ENCODE data around the gene SORBS1. TPM values are rescaled to one million over a fixed set of nuclear protein-coding genes. Genes with fewer than 3 reads are reported as not detected.

SORBS1 gene
- total RNA-seq, 1 donor from 2014 or later: 896 TPM

DNA sequence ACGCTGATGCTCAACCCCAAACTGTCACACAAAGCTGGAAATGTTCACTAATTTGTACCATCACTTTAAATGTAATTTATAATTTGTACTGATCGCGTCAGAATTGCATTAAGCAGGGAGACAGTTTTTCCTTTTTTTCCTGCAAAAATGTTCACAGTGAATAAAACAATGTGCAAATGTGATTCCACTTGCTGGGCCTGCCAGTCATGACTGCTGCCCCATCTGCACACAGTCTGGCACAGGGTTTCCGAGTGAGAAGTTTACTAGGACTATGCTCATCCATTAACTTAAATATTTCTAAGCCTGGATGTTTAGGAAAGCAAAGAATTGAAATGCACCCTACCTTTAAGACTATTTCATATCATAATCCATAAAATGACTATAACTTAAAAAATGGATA lies 99.6 kb downstream of the SORBS1 start:
- TF ChIP-seq CTCF (IDR thresholded peaks at IDR 0.05; ENCODE audit: borderline replicate concordance): no peak
- no peaks in the 10 kb centered on the region for H3K9me3 ChIP-seq (replicated peaks)
- H3K36me3 ChIP-seq: no peaks in the 10 kb centered on the region
- H3K27me3 ChIP-seq (ENCODE audit: low read depth): no peaks in the 10 kb centered on the region
- peaks cover 92% of the 10 kb centered on the region for H3K4me1 ChIP-seq
- intact Hi-C loops (cut with micrococcal nuclease): no loop called here
- H3K4me3 ChIP-seq: no peak overlapping the region
- no peak for DNase-seq
- peak overlapping the region; percentile 92 for H3K27ac ChIP-seq (replicated peaks)

DNA sequence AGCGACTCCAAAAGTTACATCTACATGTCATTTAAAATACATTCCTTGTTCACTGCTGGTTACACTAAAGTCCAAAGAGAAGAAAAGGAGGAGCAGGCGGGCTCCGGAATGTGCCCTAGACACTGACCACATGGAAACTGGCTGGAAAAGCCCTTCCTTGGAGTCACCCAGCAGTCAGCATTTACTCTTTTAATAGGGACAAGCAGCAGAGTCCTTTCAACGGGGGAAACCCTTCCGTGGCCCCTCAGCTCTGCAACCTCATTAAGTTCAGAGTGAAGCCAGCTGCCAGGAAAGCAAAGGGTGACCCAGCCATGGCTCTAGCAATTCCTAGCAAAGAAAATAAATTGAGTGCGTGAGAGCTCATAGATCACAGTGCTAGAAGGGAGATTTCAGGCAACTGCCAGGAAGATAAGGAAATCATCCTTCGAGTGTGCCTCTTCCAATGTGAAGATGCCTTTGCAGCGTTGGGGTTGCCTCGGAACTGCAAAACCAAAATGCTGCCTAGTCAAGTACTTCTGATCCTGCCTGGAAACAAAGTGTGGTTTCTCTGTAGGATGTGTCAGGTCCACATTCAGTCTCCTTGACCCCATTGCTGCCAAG lies 101.6 kb downstream of the SORBS1 start:
- no peaks in the 10 kb centered on the region for H3K36me3 ChIP-seq
- no peaks in the 10 kb centered on the region for H3K9me3 ChIP-seq (replicated peaks)
- intact Hi-C loops (cut with micrococcal nuclease): no loop called here
- H3K27ac ChIP-seq (replicated peaks): peak overlapping the region; percentile 92
- TF ChIP-seq CTCF (IDR thresholded peaks at IDR 0.05; ENCODE audit: borderline replicate concordance): no peak
- DNase-seq: no peak
- H3K27me3 ChIP-seq (ENCODE audit: low read depth): no peaks in the 10 kb centered on the region
- H3K4me3 ChIP-seq: no peak overlapping the region
- H3K4me1 ChIP-seq: peaks cover 91% of the 10 kb centered on the region

DNA sequence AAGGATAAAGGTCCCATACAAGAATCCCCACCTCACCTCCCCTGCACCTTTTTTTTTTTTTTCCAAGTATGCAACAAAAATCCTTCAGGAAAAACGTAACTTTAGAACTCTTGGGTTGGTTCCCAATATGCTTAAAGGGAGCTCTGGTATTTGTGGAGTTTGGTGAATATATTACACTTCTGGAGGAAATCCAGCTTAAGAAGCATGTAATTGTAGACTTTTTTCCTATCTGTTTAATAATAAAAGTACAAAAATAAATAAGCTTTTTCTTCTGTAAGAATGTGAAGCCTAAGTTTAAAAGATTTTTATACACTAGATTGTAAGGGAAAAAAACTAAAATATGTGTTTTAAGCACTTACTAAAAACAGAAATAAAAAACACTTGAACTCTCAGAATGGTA lies 102.3 kb downstream of the SORBS1 start:
- peak overlapping the region; percentile 92 for H3K27ac ChIP-seq (replicated peaks)
- no peaks in the 10 kb centered on the region for H3K9me3 ChIP-seq (replicated peaks)
- intact Hi-C loops (cut with micrococcal nuclease): no loop called here
- no peak overlapping the region for H3K4me3 ChIP-seq
- no peaks in the 10 kb centered on the region for H3K27me3 ChIP-seq (ENCODE audit: low read depth)
- TF ChIP-seq CTCF (IDR thresholded peaks at IDR 0.05; ENCODE audit: borderline replicate concordance): no peak
- DNase-seq: no peak
- H3K4me1 ChIP-seq: peaks cover 90% of the 10 kb centered on the region
- H3K36me3 ChIP-seq: no peaks in the 10 kb centered on the region

GRCh38 chr10:95458014-95458413 lies 103.2 kb downstream of the SORBS1 start:
- Histone ChIP-seq H3K4me1 (peaks cover 87% of the 10 kb centered on the region), H3K27ac (replicated peaks) (peak overlapping the region; percentile 92), H3K36me3 (no peaks in the 10 kb centered on the region), H3K9me3 (replicated peaks) (no peaks in the 10 kb centered on the region), H3K27me3 (ENCODE audit: low read depth) (no peaks in the 10 kb centered on the region), H3K4me3 (no peak overlapping the region)
- intact Hi-C loops (cut with micrococcal nuclease): no loop called here
- DNase-seq: no peak
- TF ChIP-seq CTCF (IDR thresholded peaks at IDR 0.05; ENCODE audit: borderline replicate concordance): no peak

DNA sequence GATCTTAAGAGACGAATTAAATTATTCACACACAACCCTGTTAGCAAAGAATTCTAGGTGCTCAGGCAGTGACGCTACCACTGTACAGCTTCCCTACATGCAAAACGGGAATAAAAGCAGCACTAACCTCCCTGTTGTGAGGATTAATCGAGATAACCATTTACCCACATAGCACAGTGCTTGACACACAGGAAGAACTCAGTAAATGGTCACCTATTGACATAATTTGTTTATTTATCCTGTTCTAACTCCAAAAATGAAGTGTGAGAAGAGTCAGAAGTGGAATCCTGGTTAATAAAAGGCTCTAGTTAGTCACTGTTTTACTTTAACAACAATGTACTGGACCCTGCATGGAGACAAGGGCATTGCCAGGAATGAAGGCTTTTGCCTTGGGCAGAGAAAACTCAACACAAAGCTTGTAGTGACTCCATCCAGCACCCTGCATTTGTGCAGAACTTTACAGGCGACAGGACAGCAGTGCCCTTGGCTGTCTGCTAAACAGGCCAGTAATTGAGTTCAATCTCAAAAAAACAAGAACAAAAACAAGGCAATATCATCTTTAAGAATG lies 103.8 kb downstream of the SORBS1 start:
- DNase-seq: no peak
- Histone ChIP-seq H3K36me3 (no peaks in the 10 kb centered on the region), H3K4me1 (peaks cover 87% of the 10 kb centered on the region), H3K27me3 (ENCODE audit: low read depth) (no peaks in the 10 kb centered on the region), H3K27ac (replicated peaks) (peak overlapping the region; percentile 92), H3K9me3 (replicated peaks) (no peaks in the 10 kb centered on the region), H3K4me3 (no peak overlapping the region)
- intact Hi-C loops (cut with micrococcal nuclease): no loop called here
- TF ChIP-seq CTCF (IDR thresholded peaks at IDR 0.05; ENCODE audit: borderline replicate concordance): no peak

All from left ventricle myocardium inferior (tissue), 1 donor.